ENCODE results near the gene SLC49A4.

The SLC49A4 gene

DNA sequence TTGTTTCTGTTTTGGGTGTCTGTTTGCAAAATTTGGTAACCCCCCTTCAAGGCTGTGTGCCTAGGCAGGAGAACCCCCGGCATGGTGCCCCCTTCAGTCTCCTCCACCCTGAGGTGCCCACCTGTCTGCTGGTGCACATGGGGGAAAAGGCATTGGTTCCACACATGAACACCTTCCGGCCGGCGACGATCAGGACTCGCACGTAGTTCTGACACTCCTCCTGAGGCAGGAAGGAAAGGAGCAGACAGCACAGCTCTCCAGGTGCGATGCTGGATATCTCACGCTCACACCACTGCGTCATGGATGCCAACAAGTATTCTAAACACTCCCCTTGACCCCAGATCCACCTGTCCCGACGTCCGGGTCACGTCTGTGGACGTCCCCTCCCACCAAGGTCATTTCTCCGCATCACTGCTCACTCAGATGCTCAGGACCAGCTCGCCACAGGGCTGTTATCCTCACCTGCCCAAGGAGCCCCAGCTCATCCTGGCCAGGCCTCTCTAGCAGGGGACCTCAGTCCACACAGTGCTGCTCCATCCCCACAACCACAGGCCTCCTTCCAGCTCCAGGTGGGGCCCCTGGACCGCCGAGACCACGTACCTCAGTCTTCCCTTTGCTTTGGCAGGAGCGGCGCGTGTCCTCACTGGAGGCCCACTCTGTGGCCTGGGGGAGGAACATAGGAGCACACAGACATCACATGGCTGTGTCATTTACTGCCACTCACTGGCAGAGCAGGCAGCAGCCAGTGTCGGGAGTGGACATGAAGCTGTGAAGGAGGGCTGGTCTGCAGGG lies 133.7 kb downstream of the SLC49A4 start:
- TF ChIP-seq, protein P1, sequence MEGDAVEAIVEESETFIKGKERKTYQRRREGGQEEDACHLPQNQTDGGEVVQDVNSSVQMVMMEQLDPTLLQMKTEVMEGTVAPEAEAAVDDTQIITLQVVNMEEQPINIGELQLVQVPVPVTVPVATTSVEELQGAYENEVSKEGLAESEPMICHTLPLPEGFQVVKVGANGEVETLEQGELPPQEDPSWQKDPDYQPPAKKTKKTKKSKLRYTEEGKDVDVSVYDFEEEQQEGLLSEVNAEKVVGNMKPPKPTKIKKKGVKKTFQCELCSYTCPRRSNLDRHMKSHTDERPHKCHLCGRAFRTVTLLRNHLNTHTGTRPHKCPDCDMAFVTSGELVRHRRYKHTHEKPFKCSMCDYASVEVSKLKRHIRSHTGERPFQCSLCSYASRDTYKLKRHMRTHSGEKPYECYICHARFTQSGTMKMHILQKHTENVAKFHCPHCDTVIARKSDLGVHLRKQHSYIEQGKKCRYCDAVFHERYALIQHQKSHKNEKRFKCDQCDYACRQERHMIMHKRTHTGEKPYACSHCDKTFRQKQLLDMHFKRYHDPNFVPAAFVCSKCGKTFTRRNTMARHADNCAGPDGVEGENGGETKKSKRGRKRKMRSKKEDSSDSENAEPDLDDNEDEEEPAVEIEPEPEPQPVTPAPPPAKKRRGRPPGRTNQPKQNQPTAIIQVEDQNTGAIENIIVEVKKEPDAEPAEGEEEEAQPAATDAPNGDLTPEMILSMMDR (IDR thresholded peaks at IDR 0.05), result no peak
- TF ChIP-seq ZFX (IDR thresholded peaks at IDR 0.05; ENCODE audit: borderline replicate concordance), result no peak
- no peak overlapping the region for H3K27ac ChIP-seq

DNA sequence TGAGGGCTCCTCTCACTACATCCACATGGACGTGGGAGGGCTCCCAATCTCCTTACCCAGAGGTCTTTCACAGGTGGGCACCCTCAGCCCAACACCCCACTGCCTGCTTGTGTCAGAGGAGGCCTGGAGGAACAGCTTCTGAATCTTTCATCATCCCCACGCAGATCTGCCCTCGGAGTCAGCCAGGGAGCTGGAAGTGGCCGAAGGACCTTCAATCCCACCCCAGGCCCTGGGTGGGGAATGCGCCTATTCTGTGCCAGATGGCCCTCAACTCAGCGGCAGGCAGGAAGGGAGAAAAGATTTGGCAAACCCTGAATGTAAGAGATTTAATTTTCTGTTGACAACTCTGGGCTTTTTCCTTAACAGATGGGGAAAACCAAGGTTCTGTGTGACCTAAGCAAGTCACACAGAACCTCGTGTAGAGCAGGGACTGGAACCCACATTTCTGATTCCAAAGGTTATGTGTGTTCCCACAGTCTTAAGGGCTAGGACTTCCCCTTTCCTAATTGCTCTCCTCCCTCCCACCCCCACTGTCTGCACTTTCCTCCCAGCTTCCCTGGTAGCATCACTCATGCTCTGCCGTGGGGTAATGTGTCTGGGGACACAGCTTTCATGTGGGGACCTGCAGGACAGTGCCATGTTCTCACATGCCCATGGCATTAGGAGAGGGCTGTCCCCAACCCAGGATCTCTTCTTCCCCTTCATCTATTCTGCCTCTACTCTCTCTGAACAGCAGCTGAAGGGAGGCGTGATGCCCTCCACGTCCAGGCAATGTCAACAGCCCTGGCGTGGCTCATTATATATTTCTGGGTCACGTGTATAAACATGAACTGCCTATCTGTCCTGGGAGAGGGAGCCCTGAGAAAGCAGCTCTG lies 134.6 kb downstream of the SLC49A4 start:
- TF ChIP-seq, protein P1 (IDR thresholded peaks at IDR 0.05), result no peak
- TF ChIP-seq ZFX (IDR thresholded peaks at IDR 0.05; ENCODE audit: borderline replicate concordance), result no peak
- H3K27ac ChIP-seq, result no peak overlapping the region

DNA sequence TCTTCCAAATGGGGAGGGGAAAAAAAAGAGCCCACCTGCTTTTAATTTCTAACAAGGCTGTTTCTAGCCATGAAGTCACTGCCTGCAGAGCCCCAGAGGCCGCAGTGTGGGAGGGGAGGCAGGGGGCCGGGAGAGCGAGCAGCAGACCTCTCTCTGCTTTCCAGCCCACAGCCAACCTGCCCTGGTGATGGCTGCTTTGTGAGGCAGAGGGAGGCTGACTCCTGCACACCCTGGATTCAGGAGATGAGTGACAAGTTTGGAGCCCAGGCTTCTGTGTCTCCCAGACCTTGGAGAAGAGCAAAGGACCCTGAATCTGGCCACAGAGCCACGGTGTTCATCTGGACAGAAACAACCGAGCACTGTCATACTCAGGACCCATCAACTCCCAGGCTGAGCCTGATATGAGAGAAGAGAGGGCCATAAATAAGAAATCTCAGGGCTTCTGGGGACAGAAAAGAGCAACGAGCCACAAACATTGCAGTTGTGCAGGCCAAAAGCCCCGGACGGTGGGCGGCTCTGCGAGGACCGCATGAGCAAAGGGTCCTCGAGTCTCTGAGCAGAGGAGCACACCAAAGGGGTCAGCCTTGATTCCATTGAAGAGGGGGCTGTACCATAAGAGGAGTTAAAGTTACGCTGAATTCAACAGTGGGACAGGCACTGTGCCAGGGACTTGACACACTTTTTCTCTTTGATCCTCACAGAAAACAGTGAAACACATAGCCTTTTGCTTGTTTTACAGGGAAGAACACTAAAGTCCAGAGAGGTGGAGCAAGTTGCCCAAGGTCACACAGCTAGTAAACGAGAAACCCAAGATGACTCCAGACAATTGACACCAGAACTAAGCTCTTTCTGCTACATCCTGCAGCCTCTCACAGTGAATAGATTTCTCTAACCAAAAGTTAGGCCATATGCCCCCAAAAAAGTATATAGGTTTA lies 135.5 kb downstream of the SLC49A4 start:
- H3K27ac ChIP-seq, result no peak overlapping the region
- TF ChIP-seq, protein P1 (IDR thresholded peaks at IDR 0.05), result no peak
